Psoas muscle (tissue), 8 donors: ENCODE data around the gene CAPN12. TPM values are rescaled to one million over a fixed set of nuclear protein-coding genes. Genes with fewer than 3 reads are reported as not detected.

Source experiments
- ATAC-seq, 4 donors: fragments of 200-7000 bp; cut with Tn5 transposase; one replicate each; pipeline ENCODE4 v1.9.1; 2020; ENCODE audit warnings: moderate library complexity in 3 of 4, mild to moderate bottlenecking in 2 of 4
- DNase-seq, 2 donors: peaks; one replicate each; pipeline ENCODE4 v3.0.0-alpha.2; 2020
- H3K27ac ChIP-seq: fragments of 200-600 bp; one replicate; pipeline ENCODE4 v1.8.0; 2022
- H3K27me3 ChIP-seq, 3 donors: fragments of 200-600 bp in 1 of 3; one replicate each; pipeline versions ENCODE4 v1.6.1 to v1.8.0; 2013 to 2022; ENCODE audit warnings: low read length in 2 of 3, mild to moderate bottlenecking in 2 of 3, moderate library complexity in 1 of 3; ENCODE audit not compliant: insufficient read depth in 3 of 3
- H3K36me3 ChIP-seq, 2 donors: fragments of 200-600 bp in 1 of 2; one replicate each; pipeline versions ENCODE4 v1.6.1 to v1.8.0; 2013 to 2022; ENCODE audit warnings: low read depth in 1 of 2, mild to moderate bottlenecking in 1 of 2, moderate library complexity in 1 of 2; ENCODE audit not compliant: insufficient read depth in 1 of 2
- H3K4me1 ChIP-seq: fragments of 200-600 bp; one replicate; pipeline ENCODE4 v1.8.0; 2022
- H3K4me3 ChIP-seq: fragments of 200-600 bp; one replicate; pipeline ENCODE4 v1.8.0; 2022; ENCODE audit warnings: mild to moderate bottlenecking
- H3K9me3 ChIP-seq: fragments of 200-600 bp; one replicate; pipeline ENCODE4 v1.8.0; 2022
- WGBS, 3 donors: extraction: QIAGEN DNeasy Blood & Tissue Kit; methylation state at CpG; one replicate each; pipeline versions ENCODE4 v1.1.6 to v1.1.7; 2013; 5-methylcytosine and 5-hydroxymethylcytosine counted together
- intact Hi-C, 2 donors: fragments of 100-400 bp; cut with DNase I; formaldehyde crosslinking; loops; one replicate each; pipeline versions ENCODE4 v1.11.0 to v1.14.2; 2022
- polyA plus RNA-seq, 3 donors: library from polyadenylated mRNA; stranded (reverse); fragments of 200-250 nt; gene quantifications; one replicate each; pipeline ENCODE4 v1.2.3, GENCODE V29; 2013
- total RNA-seq, 4 donors: library from RNA; stranded (reverse); fragmentation: NEBNext Ultra II Directional in 2 of 4; extraction: Animal tissue kit (Norgen Biotek cat#: 25700) in 2 of 4; gene quantifications; one replicate each; pipeline versions ENCODE4 v1.2.1 to v1.2.4, GENCODE V29; 2021 to 2023
- TF ChIP-seq, protein P1 (sequence below): fragments of 200-600 bp; IDR thresholded peaks from one replicate; pipeline ENCODE4 v1.8.0; 2022; ENCODE audit warnings: antibody characterized with exemption
- donor health status: healthy with polysubstance abuse.
- donor health status: DM: no; HTN: no; CAD: no; lungs with moderate emphysema.
- donor health status: Bipolar disorder and iron deficiency.
- donor health status: healthy.
- donor health status: DM: yes; HTN: yes; CAD: no.
- donor health status: DM: no; HTN: no; CAD: no.
- donor health status: DM: no; HTN: no; CAD: no.
- donor health status: DM: yes; HTN: yes; CAD: no.

The CAPN12 gene
- total and polyA plus RNA-seq, 7 donors, result 0.27 to 0.64 (median 0.35) TPM

DNA sequence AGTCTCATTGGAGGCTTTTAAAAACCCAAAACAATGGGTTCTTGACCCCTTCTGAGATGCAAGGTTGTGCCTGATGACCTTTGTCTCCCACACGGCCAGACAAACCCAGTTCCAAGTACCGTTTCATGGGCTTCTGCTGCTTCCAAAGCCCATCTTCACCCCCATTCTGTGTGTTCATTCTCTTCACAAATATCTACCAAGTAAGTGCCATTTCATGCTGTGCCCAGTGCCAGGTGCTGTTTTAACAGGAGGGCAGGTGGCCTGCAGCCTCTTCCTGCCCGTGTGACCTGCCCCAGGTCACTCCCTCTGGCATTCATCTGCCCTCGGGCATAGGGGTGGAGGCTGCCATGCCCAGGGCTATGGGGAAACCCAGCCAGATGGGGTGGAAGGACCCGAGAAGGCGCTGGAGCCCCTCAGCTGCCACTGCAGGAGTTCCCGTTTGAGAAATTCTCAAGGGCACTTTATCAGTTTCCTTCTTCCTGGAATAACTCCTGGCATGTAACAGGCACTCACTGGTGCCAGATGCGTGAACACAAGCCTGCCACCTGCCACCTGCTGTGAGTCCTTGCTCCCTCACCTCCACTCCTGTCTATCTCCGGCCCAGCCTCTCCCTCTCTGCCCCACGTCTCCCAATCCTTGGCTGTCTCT is 12.5 kb downstream of the CAPN12 start:
- H3K4me3 ChIP-seq, result no peak overlapping the region
- no peak for DNase-seq
- ATAC-seq, result peak in 2 of 4 donors; percentile 4 to 10
- peak overlapping the region; percentile 42 for H3K27ac ChIP-seq
- peaks cover 8% of the 10 kb centered on the region for H3K4me1 ChIP-seq
- intact Hi-C loops, result loop anchor here in 1 of 2 donors (5.0 kb wide), 1 partner anchor 201 kb away; the partner anchor contains the start of genes MRPS12 and SARS2
- peaks cover 0 to 3% (median 0%) of the 10 kb centered on the region in 3 donors for H3K27me3 ChIP-seq
- H3K36me3 ChIP-seq, result peaks cover 4 to 49% of the 10 kb centered on the region in 2 donors
- TF ChIP-seq, protein P1, sequence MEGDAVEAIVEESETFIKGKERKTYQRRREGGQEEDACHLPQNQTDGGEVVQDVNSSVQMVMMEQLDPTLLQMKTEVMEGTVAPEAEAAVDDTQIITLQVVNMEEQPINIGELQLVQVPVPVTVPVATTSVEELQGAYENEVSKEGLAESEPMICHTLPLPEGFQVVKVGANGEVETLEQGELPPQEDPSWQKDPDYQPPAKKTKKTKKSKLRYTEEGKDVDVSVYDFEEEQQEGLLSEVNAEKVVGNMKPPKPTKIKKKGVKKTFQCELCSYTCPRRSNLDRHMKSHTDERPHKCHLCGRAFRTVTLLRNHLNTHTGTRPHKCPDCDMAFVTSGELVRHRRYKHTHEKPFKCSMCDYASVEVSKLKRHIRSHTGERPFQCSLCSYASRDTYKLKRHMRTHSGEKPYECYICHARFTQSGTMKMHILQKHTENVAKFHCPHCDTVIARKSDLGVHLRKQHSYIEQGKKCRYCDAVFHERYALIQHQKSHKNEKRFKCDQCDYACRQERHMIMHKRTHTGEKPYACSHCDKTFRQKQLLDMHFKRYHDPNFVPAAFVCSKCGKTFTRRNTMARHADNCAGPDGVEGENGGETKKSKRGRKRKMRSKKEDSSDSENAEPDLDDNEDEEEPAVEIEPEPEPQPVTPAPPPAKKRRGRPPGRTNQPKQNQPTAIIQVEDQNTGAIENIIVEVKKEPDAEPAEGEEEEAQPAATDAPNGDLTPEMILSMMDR, result no peak
- WGBS, 3 donors, result 35 to 49% (median 35%) methylated on average over 10 of the region's 10 CpGs
- no peaks in the 10 kb centered on the region for H3K9me3 ChIP-seq

DNA sequence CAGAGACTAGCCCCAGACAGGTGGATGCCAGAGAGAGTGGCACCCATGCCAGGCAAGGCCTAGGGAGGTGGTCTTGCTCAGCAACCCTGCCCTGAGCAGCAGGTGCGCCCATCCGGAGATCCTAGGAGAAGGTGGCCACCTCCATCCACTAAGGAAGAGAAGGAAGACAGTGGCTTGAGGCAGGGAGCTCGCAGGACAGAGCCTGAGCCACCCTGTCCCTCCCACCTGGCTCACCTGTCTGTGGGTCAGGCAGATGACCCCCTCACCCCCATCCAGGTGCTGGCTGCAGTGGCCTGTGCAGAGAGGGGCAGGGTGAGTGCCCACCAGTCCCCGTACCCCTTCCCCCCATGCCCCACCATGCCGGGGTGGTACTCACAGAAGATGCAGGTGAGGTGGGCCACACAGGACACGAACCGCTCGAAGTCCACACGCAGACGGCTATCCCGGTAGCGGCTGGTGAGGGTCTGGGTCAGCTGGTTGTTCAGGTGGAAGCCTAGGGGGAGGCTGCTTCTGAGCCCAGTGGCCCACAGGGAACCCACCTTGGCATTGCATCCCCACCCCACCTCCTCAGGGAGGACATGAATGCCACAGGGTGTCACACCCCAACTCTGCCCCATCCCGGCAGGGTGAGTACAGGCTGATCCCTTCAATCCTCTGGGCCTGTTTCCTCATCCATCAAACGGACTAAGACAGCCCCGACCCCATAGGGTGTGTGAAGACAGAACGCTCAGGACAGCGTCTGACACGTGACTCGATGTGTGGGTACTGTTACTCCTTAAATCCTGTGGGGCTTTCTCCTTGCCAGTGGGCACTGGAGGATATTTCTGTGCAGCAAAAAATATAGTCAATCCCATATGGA is 13.3 kb downstream of the CAPN12 start:
- peak overlapping the region; percentile 42 for H3K27ac ChIP-seq
- peaks cover 8% of the 10 kb centered on the region for H3K4me1 ChIP-seq
- H3K27me3 ChIP-seq, result no peaks in the 10 kb centered on the region
- peak in 3 of 4 donors; percentile 1 to 22 (median 21) for ATAC-seq
- no peaks in the 10 kb centered on the region for H3K9me3 ChIP-seq
- intact Hi-C loops, result loop anchor here in 1 of 2 donors (5.0 kb wide), 1 partner anchor 201 kb away; the partner anchor contains the start of genes MRPS12 and SARS2
- 80 to 94% (median 84%) methylated on average over 19 of the region's 19 CpGs for WGBS, 3 donors
- TF ChIP-seq, protein P1, result no peak
- peaks cover 4 to 58% of the 10 kb centered on the region in 2 donors for H3K36me3 ChIP-seq
- no peak for DNase-seq
- no peak overlapping the region for H3K4me3 ChIP-seq

DNA sequence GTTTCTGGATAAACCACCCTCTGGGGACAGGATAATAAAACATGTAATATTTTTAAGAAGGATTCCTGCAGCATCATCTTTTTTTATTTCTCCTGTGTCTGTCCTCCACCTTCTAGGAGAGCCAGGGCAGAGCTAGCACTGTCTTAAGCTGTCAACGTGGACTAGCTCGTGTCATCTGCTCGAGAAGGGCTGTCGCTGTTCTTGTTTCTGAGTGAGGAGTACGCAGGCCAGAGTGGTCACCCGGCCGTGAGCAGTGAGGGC is 13.9 kb downstream of the CAPN12 start:
- no peaks in the 10 kb centered on the region for H3K27me3 ChIP-seq
- no peak overlapping the region for H3K4me3 ChIP-seq
- no peak for ATAC-seq
- H3K36me3 ChIP-seq, result peaks cover 4 to 63% of the 10 kb centered on the region in 2 donors
- intact Hi-C loops, result loop anchor here in 1 of 2 donors (5.0 kb wide), 1 partner anchor 202 kb away; the partner anchor contains the start of genes MRPS12 and SARS2
- WGBS, 3 donors, result 86 to 89% (median 86%) methylated on average over 7 of the region's 7 CpGs
- TF ChIP-seq, protein P1, result no peak
- no peak overlapping the region for H3K27ac ChIP-seq
- no peak for DNase-seq
- H3K9me3 ChIP-seq, result no peaks in the 10 kb centered on the region
- peaks cover 8% of the 10 kb centered on the region for H3K4me1 ChIP-seq

DNA sequence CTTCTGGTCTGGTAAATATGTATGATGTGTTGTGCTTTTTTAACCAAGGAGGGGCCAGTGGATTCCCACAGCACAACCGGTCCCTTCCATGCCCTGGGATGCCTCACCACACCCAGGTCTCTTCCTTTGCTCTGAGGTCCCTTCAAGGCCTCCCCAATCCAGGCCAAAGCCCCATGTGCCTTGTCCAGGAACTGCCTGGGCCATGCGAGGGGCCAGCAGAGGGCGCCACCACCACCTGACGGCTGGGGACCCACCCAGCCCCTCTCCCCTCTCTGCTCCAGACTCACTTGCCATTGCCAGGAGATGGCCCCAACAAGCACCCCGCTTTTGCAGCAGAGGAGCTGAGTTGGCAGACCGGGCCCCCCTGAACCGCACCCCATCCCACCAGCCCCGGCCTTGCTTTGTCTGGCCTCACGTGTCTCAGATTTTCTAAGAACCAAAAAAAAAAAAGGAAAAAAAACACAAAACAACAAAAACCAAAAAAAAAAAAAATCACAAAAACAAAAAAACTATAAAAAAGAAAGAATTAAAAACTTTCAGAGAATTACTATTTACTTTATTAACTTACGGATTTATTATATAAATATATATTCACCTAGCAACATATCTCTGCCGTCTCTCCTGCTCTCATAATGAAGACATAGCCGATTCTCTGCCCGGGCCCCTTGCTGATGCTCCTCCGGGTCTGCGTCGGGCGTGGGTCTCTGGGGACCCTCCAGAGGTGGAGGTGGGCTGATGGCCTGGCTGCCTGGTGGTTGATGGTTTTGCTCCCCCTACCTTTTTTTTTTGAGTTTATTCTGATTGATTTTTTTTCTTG is 14.4 kb downstream of the CAPN12 start:
- Histone ChIP-seq H3K9me3 (no peaks in the 10 kb centered on the region), H3K27ac (no peak overlapping the region), H3K4me1 (peaks cover 8% of the 10 kb centered on the region), H3K36me3 (peaks cover 4 to 69% of the 10 kb centered on the region in 2 donors), H3K4me3 (no peak overlapping the region), H3K27me3 (no peaks in the 10 kb centered on the region)
- 72 to 76% (median 74%) methylated on average over 16 to 17 of the region's 17 CpGs for WGBS, 3 donors
- DNase-seq (peak; percentile 78 to 86), ATAC-seq (peak; percentile 60 to 73 (median 64))
- TF ChIP-seq, protein P1, result peak; percentile 73
- intact Hi-C loops, result loop anchor here in 1 of 2 donors (5.0 kb wide), 1 partner anchor 202 kb away; the partner anchor contains the start of genes MRPS12 and SARS2
